ENCODE data around the gene CCDC51.
A peak's percentile ranks its signal among the peaks of the same experiment; 100 is the strongest.
"Not testable (repeated sequence)": the region's sequence is repeated elsewhere in the genome, so short reads cannot be mapped to it uniquely, and the experiment has no call there.

Gene CCDC51, protein sequence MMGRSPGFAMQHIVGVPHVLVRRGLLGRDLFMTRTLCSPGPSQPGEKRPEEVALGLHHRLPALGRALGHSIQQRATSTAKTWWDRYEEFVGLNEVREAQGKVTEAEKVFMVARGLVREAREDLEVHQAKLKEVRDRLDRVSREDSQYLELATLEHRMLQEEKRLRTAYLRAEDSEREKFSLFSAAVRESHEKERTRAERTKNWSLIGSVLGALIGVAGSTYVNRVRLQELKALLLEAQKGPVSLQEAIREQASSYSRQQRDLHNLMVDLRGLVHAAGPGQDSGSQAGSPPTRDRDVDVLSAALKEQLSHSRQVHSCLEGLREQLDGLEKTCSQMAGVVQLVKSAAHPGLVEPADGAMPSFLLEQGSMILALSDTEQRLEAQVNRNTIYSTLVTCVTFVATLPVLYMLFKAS

DNA sequence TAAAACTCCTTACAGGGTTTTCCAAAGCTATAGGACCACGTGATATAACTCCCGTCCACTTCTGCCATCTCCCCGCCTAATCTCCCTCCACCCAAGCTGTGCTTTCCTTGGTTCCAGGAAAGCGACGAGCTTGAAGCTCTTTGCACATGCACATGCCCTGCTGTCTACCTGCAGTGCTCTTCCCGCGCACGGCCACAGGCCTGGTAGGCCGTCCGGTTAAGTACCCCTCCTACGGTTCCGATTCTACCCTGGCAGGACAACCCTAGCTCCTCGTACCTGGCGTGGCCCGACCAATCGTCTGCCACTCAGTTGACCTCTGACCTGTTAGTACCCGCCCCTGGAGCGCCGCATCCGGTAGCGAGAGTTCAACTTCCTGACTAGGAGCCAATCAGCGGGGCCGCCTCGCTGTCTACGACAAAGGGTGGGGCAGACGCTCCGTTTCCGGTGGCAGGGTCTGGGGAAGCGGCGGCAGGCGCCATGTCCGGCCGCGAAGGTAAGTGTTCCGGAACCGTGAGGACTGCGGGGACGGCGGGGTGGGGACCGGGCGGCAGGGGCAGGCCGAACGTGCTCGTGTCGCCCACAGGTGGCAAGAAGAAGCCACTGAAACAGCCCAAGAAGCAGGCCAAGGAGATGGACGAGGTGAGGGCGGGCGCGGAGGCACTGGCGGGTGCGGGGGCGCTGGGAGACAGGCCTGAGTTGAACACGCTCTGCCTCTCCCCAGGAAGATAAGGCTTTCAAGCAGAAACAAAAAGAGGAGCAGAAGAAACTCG is at the start of gene CCDC51, which contains the start of gene TMA7:
TSS of gene CCDC51 (minus strand) at position 300 of the 770 bp plus-strand sequence. CDS start 4,991 bp downstream, outside the sequence.
TSS of gene TMA7 (plus strand) at position 438 of the 770 bp plus-strand sequence. CDS start at position 478, 40 bp downstream.
- DNase-seq (ENCODE audit: low read depth in 2 of 2), result peak; percentile 97 to 98

GRCh38 chr3:48486952-48487351 is 47.0 kb upstream of the CCDC51 start:
- no peak for DNase-seq (ENCODE audit: low read depth in 2 of 2)

GRCh38 chr3:48482822-48483221 is 42.9 kb upstream of the CCDC51 start:
- DNase-seq (ENCODE audit: low read depth in 2 of 2), result not testable (repeated sequence)

GRCh38 chr3:48480891-48481290 is 41.0 kb upstream of the CCDC51 start:
- not testable (repeated sequence) for DNase-seq (ENCODE audit: low read depth in 2 of 2)

DNA sequence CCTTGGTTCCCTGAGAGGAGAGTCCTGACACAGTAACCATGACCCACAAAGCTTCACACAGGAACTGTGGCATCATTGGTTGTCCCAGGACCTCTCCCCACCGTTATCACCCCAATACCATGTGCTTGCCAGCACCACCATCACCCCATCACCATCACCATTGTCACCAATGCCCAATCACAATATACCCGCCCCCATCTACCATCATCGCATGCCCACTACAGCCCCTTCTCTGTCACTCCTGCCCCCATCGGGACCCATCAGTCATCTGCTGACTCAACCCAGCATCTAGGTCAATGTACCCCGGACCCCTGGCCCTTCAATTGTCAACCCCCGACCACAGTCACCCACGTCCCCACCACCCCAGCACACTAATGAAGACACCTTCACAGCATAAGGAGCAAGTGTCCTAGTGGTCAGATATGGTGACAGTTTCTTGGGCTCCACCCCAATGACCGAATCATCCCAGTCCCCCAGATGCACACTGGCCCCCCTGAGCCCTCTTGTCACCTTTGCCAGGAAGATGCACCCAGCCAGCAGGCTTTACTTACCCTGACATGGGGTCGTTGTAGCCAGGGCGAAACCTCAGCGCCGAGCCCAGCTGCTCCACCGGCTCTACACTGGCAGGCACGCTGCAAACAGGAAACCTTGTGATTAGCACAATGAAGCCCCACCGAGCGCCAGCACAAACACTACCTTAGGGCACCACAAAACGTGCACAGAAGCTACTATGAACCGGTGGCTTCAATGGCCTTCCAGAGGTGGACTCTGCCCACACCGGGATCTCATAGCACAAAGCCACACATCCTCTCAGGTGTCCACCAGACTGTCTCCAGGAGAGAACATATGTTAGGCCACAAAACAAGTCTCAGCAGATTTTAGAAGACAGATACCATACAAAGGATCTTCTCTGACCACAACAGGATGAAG is 39.0 kb upstream of the CCDC51 start:
- DNase-seq (ENCODE audit: low read depth in 2 of 2), result peak; percentile 38 to 49

DNA sequence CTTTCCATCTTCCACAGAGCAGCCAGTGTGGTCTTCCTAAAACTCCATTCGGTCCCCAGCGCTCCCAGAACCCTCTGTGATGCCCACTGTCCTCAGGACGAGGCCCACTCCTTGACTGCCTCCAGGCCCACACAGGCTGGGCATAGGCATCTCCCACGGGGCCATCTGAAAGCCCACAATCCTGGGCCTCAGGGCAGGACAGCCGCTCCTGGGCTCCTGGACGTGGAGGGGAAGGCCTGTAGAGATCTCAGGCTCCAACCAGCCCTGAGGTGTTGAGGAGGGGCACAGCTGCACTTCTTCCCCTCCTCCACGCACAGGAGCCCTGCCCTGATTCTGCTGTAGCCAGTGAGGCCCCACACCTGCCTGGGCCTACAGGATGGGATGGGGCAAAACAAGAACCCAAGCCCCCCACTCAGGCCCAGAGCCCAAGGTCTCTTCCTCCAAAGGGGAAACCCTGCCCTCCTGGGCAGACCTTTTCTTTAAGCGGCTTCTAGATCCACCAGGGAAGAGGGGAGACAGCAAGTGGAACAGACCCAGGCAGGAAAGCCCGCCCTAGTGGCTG is 38.1 kb upstream of the CCDC51 start:
- no peak for DNase-seq (ENCODE audit: low read depth in 2 of 2)

- no peak for DNase-seq (ENCODE audit: low read depth in 2 of 2)
Measured at GRCh38 chr3:48476426-48477053, 36.6 kb upstream of the CCDC51 start.

GRCh38 chr3:48475188-48475587 is 35.3 kb upstream of the CCDC51 start:
- DNase-seq (ENCODE audit: low read depth in 2 of 2), result no peak

DNA sequence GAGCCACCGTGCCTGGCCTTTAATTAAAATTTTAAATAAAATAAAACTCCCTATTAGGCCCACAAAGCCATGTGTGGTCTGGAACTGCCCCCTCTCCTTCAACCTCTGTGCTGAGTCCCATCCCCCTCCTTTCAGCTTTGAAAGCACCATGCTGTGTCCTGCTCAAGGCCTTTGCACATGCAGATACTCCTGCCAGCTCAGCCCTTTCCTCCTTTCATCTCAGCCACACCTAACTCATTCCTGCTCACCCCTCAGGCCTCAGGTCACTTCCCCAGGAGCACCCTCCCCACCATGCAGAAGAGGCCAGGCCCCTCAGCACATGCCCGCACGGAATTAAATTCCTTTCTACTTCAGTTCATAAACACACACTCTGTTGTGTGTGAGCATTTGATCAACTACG is 34.7 kb upstream of the CCDC51 start:
- no peak for DNase-seq (ENCODE audit: low read depth in 2 of 2)

GRCh38 chr3:48474031-48474430 is 34.1 kb upstream of the CCDC51 start:
- not testable (repeated sequence) for DNase-seq (ENCODE audit: low read depth in 2 of 2)

GRCh38 chr3:48473617-48473952 is 33.7 kb upstream of the CCDC51 start:
- DNase-seq (ENCODE audit: low read depth in 2 of 2), result no peak

DNA sequence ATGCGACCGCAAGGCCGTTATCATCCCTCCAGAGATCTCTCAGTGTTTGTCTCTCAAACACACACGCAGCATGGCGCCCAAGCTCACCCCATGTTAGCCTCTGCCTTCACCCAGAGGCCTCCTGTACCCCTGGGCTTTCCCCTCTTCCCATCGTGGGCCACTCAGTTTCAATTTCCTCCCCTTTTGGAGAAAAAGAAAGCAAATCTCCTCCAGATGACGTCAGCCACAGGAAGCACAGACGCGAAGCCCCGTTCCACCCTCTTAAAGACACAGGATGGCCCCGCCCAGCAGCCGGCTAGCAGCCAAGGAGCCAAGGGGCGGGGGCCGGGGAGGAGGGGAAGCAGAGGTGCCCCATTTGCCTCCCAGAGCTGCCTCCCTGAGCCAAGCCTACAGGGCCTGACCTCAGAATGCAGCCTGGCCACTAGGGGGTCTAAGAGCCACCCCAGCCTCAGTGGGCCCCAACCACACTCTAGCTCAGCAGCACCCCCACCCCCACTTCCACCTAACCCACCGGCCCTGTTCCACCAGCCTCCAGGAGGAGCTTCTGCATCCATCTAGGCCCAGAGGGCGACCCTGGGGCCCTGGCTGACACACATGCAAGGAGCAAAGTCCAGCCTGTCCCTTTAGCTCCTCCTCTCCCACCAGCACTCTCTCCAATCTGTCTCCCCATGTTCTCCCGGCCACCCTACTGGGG is 33.2 kb upstream of the CCDC51 start:
- DNase-seq (ENCODE audit: low read depth in 2 of 2), result peak; percentile 90 to 93

- no peak for DNase-seq (ENCODE audit: low read depth in 2 of 2)
Measured at GRCh38 chr3:48472673-48472922, 32.7 kb upstream of the CCDC51 start.

- DNase-seq (ENCODE audit: low read depth in 2 of 2), result no peak
Measured at GRCh38 chr3:48470286-48470685, 30.4 kb upstream of the CCDC51 start.

DNA sequence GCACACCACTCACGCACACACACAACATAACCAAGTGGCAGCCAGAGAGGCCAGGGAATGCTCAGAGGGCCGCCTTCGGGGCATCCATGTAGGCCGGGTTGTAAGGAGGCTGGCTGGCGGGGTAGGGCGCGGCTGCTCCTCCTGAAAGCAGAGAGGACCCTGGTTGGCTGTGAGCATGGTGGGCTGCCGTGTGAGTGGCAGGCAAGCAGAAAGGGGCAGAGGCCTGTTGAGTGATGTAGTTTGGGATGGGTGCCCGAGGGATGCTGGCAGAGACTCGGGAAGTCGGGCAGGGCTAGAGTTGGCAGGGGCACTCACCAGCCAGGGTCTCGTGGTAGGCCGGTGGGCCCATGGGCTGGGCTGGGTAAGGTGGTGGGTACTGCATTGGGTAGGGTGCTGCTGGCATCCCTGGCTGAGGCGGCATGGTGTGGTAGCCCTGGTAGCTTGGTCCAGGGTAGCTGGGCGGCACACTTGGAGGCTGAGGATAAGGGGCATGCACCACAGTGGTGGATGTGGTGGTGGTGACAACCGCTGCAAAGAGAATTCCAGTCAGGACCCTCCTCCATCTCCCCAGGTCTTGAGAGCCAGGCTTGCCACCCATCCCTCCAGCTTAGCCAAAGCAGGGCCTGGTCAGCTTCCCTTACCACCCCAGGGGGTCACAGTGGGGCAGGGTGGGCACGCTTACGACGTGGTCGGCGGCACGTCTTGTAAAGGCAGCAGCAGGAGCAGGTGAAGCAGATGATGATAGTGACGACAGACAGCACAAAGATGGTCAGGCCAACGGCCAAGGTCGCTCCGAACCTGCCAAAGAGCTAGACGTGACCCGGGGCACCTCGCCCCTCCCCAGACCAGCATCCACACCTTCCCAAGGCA is 29.4 kb upstream of the CCDC51 start:
- DNase-seq (ENCODE audit: low read depth in 2 of 2), result no peak

DNA sequence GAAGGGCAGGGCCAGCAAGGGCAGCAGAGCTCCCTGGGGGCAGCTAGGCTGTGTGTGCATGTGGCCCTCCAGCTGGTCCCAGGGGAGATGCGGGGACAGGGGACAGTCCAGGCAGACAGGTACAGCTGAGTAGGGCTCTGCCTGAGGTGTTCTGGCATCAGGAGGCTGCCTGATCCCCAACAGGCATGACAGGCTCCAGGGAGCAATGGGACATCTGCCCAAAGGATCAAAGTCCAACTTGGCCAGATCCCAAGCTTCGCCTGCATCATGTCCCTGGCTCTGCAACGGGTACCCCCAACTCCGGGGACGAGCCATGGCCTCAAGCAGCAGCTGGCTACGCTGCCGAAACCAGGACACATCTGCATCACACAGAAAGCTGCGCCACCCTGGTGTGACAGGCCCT is 28.4 kb upstream of the CCDC51 start:
- DNase-seq (ENCODE audit: low read depth in 2 of 2), result no peak

GRCh38 chr3:48467473-48468267 is 27.8 kb upstream of the CCDC51 start:
- DNase-seq (ENCODE audit: low read depth in 2 of 2), result no peak

DNA sequence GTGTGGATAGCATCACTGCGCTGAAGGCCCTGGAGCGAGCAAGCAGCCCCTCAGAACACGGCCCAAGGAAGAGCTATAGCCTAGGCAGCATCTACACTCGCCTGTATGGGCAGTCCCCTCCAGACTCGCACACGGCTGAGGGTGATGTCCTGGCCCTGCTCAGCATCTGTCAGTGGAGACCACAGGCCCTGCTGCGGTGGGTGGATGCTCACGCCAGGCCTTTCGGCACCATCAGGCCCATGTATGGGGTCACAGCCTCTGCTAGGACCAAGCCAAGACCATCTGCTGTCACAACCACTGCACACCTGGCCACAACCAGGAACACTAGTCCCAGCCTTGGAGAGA is 27.2 kb upstream of the CCDC51 start:
- no peak for DNase-seq (ENCODE audit: low read depth in 2 of 2)

Measured in stimulated activated CD8-positive, alpha-beta memory T cell treated with anti-CD3 and anti-CD28 coated beads, Interleukin-7, amount 100 ng/mL, for 4 hours (primary cell).